KOPT-K1 (cell line): ENCODE measurements around the gene TTC34.
"Not testable (repeated sequence)": the region's sequence is repeated elsewhere in the genome, so short reads cannot be mapped to it uniquely, and the experiment has no call there.

Experiments used
- H3K27ac ChIP-seq: fragments of 200-600 bp; sonication (generic); 2 replicates; pipeline ENCODE4 v1.5.1; 2016; ENCODE audit warnings: antibody characterized with exemption, mild to moderate bottlenecking, low read depth, low read length; ENCODE audit not compliant: poor library complexity, severe bottlenecking
- H3K36me3 ChIP-seq: fragments of 200-600 bp; sonication (generic); 2 replicates; pipeline ENCODE4 v1.5.1; 2017; ENCODE audit warnings: antibody characterized with exemption, mild to moderate bottlenecking, low read length, moderate library complexity; ENCODE audit not compliant: insufficient read depth
- H3K9me3 ChIP-seq: fragments of 200-600 bp; sonication (generic); 2 replicates; pipeline ENCODE4 v1.5.1; 2017; ENCODE audit warnings: antibody characterized with exemption, low read length, mild to moderate bottlenecking; ENCODE audit not compliant: insufficient read depth, poor library complexity, severe bottlenecking

The TTC34 gene

DNA sequence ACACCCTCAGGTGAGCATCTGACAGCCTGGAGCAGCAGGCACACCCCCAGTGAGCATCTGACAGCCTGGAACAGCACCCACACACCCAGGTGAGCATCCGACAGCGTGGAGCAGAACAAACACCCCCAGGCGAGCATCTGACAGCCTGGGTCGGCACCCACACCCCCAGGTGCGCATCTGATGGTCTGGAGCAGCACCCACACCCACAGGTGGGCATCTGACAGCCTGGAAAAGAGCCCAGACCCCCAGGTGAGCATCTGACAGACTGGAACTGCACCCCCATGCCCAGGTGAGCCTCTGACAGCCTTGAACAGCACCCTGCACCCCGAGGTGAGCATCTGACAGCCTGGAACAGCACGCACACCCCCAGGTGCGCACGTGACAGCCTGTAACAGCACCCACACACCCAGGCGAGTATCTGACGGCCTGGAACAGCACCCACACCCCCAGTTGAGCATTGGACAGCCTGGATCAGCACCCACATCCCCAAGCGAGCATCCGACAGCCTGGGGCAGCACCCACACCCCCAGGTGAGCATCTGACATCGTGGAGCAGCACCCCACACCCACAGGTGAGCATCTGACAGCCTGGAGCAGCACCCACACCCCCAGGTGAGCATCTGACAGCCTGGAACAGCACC, 51.3 kb downstream of the TTC34 start:
- not testable (repeated sequence) for H3K9me3 ChIP-seq, H3K36me3 ChIP-seq, H3K27ac ChIP-seq

DNA sequence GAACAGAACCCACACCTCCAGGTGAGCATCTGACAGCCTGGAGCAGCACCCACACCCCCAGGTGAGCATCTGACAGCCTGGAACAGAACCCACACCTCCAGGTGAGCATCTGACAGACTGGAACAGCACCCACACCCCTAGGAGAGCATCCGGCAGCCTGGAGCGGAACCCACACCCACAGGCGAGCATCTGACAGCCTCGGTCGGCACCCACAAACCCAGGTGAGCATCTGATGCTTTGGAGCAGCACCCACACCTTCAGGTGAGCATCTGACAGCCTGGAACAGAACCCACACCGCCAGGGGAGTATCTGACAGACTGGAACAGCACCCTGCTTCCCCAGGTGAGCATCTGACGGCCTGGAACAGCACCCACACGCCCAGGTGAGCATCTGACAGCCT, 52.9 kb downstream of the TTC34 start:
- not testable (repeated sequence) for H3K27ac ChIP-seq, H3K36me3 ChIP-seq, H3K9me3 ChIP-seq

DNA sequence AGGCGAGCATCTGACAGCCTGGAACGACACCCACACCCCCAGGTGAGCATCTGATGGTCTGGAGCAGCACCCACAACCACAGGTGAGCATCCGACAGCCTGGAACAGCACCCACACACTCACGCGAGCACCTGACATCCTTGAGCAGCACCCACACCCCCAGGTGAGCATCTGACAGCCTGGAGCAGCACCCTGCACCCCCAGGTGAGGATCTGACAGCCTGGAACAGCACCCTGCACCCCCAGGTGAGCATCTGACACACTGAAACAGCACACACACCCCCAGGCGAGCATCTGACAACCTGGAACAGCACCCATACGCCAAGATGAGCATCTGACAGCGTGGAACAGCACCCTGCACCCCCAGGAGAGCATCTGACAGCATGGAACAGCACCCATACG, 106.7 kb downstream of the TTC34 start:
- not testable (repeated sequence) for H3K27ac ChIP-seq, H3K9me3 ChIP-seq, H3K36me3 ChIP-seq

DNA sequence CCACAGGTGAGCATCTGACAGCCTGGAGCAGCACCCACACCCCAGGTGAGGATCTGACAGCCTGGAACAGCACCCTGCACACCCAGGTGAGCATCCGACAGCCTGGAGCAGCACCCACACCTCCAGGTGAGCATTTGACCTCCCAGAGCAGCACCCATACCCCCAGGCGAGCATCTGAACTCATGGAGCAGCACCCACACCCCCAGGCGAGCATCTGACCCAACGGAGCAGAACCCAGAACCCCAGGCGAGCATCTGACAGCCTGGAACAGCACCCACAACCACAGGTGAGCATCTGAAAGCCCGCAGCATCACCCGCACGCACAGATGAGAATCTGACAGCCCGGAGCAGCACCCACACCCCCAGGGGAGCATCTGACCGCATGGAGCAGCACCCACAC, 111.3 kb downstream of the TTC34 start:
- not testable (repeated sequence) for H3K27ac ChIP-seq, H3K9me3 ChIP-seq, H3K36me3 ChIP-seq

DNA sequence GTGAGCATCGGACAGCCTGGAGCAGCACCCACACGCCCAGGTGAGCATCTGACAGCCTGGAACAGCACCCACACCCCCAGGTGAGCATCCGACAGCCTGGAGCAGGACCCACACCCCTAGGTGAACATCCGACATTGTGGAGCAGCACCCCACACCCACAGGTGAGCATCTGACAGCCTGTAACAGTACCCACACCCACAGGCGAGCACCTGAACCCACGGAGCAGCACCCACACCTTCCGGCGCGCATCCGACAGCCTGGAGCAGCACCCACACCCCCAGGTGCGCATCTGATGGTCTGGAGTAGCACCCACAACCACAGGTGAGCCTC, 113.2 kb downstream of the TTC34 start:
- not testable (repeated sequence) for H3K36me3 ChIP-seq, H3K9me3 ChIP-seq, H3K27ac ChIP-seq

DNA sequence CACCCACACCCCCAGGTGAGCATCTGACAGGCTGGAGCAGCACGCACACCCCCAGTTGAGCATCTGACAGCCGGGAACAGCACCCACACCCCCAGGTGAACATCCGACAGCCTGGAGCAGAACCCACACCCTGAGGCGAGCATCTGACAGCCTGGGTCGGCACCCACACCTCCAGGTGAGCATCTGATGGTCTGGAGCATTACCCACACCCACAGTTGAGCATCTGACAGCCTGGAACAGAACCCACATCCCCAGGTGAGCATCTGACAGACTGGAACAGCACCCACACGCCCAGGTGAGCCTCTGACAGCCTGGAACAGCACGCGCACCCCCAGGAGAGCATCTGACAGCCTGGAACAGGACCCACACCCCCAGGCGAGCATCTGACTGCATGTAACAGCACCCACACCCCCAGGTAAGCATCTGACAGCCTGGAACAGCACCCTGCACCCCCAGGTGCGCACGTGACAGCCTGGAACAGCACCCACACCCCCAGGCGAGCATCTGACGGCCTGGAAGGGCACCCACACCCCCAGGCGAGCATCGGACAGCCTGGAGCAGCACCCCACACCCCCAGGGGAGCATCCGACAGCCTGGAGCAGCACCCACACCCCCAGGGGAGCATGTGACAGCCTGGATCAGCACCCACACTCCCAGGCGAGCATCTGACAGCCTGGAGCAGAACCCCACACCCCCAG, 113.7 kb downstream of the TTC34 start:
- not testable (repeated sequence) for H3K27ac ChIP-seq, H3K9me3 ChIP-seq, H3K36me3 ChIP-seq

DNA sequence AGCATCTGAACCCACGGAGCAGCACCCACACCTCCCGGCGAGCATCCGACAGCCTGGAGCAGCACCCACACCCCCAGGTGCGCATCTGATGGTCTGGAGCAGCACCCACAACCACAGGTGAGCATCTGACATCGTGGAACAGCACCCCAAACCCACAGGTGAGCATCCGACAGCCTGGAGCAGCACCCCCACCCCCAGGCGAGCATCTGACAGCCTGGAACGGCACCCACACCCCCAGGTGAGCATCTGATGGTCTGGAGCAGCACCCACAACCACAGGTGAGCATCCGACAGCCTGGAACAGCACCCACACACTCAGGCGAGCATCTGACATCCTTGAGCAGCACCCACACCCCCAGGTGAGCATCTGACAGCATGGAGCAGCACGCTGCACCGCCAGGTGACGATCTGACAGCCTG, 114.3 kb downstream of the TTC34 start:
- H3K36me3 ChIP-seq, H3K27ac ChIP-seq, H3K9me3 ChIP-seq: not testable (repeated sequence)

DNA sequence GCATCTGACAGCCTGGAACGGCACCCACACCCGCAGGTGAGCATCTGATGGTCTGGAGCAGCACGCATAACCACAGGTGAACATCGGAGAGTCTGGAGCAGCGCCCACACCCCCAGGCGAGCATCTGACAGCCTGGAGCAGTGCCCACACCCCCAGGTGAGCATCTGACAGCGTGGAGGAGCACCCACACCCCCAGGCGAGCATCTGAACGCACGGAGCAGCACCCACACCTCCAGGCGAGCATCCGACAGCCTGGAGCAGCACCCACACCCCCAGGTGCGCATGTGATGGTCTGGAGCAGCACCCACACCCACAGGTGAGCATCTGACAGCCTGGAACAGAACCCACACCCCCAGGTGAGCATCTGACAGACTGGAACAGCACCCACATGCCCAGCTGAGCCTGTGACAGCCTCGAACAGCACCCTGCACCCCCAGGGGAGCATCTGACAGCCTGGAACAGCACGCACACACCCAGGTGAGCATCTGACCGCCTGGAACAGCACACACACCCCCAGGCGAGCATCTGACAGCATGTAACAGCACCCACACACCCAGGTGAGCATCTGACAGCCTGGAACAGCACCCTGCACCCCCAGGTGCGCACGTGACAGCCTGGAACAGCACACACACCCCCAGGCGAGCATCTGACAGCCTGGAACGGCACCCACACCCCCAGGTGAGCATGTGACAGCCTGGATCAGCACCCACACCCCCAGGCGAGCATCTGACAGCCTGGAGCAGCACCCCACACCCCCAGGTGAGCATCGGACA, 115.2 kb downstream of the TTC34 start:
- not testable (repeated sequence) for H3K36me3 ChIP-seq, H3K27ac ChIP-seq, H3K9me3 ChIP-seq

DNA sequence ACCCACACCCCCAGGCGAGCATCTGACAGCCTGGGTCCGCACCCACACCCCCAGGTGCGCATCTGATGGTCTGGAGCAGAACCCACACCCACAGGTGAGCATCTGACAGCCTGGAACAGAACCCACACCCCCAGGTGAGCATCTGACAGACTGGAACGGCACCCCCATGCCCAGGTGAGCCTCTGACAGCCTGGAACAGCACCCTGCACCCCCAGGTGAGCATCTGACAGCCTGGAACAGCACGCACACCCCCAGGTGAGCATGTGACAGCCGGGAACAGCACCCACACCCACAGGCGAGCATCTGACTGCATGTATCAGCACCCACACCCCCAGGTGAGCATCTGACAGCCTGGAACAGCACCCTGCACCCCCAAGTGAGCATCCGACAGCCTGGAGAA, 115.8 kb downstream of the TTC34 start:
- not testable (repeated sequence) for H3K9me3 ChIP-seq, H3K27ac ChIP-seq, H3K36me3 ChIP-seq

DNA sequence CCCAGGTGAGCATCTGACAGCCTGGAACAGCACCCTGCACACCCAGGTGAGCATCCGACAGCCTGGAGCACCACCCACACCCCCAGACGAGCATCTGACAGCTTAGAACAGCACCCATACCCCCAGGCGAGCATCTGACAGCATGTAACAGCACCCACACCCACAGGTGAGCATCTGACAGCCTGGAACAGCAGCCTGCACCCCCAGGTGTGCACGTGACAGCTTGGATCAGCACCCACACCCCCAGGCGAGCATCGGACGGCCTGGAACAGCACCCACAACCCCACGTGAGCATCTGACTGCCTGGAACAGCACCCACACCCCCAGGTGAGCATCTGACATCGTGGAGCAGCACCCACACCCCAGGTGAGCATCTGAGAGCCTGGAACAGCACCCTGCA, 116.6 kb downstream of the TTC34 start:
- not testable (repeated sequence) for H3K9me3 ChIP-seq, H3K27ac ChIP-seq, H3K36me3 ChIP-seq

DNA sequence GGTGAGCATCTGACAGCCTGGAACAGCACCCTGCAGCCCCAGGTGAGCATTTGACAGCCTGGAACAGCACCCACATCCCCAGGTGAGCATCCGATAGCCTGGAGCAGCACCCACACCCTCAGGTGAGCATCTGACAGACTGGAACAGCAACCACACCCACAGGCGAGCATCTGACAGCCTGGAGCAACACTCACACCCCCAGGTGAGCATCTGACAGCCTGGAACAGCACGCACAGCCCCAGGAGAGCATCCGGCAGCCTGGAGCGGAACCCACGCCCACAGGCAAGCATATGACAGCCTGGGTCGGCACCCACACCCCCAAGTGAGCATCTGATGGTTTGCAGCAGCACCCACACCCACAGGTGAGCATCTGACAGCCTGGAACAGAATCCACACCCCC, 117.5 kb downstream of the TTC34 start:
- H3K36me3 ChIP-seq, H3K27ac ChIP-seq: not testable (repeated sequence)

DNA sequence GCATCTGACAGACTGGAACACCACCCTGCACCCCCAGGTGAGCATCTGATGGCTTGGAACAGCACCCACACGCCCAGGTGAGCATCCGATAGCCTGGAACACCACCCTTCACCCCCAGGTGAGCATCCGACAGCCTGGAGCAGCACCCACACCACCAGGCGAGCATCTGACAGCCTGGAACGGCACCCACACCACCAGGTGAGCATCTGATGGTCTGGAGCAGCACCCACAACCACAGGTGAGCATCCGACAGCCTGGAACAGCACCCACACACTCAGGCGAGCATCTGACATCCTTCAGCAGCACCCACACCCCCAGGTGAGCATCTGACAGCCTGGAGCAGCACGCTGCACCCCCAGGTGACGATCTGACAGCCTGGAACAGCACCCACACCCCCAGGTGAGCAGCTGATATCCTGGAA, 118.2 kb downstream of the TTC34 start:
- H3K9me3 ChIP-seq, H3K27ac ChIP-seq: not testable (repeated sequence)

More for the DNA sequence above, 117.5 kb downstream of the TTC34 start:
- H3K9me3 ChIP-seq: not testable (repeated sequence)

DNA sequence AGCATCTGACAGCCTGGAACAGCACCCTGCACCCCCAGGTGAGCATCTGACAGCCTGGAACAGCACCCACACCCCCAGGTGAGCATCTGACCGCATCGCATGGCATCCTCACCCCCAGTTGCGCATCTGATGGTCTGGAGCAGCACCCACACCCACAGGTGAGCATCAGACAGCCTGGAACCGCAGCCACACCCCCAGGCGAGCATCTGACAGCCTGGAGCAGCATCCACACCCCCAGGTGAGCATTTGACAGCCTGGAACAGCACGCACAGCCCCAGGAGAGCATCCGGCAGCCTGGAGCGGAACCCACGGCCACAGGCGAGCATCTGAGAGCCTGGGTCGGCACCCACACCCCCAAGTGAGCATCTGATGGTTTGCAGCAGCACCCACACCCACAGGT, 118.6 kb downstream of the TTC34 start:
- not testable (repeated sequence) for H3K27ac ChIP-seq, H3K9me3 ChIP-seq, H3K36me3 ChIP-seq

More for the DNA sequence above, 118.2 kb downstream of the TTC34 start:
- not testable (repeated sequence) for H3K36me3 ChIP-seq

DNA sequence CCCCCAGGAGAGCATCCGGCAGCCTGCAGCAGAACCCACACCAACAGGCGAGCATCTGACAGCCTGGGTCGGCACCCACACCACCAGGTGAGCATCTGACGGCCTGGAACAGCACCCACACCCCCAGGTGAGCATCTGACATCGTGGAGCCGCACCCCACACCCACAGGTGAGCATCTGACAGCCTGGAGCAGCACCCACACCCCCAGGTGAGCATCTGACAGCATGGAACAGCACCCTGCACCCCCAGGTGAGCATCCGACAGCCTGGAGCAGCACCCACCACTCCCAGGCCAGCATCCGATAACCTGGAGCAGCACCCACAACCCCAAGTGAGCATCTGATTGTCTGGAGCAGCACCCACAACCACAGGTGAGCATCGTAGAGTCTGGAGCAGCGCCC, 124.8 kb downstream of the TTC34 start:
- not testable (repeated sequence) for H3K27ac ChIP-seq, H3K9me3 ChIP-seq, H3K36me3 ChIP-seq

DNA sequence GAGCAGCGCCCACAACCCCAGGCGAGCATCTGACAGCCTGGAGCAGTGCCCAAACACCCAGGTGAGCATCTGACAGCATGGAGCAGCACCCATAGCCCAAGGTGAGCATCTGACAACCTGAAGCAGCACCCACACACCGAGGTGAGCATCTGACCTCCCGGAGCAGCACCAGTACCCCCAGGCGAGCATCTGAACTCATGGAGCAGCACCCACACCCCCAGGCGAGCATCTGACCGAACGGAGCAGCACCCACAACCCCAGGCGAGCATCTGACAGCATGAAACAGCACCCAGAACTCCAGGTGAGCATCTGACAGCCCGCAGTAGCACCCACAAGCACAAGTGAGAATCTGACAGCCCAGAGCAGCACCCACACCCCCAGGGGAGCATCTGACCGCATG, 129.8 kb downstream of the TTC34 start:
- H3K36me3 ChIP-seq, H3K9me3 ChIP-seq, H3K27ac ChIP-seq: not testable (repeated sequence)

DNA sequence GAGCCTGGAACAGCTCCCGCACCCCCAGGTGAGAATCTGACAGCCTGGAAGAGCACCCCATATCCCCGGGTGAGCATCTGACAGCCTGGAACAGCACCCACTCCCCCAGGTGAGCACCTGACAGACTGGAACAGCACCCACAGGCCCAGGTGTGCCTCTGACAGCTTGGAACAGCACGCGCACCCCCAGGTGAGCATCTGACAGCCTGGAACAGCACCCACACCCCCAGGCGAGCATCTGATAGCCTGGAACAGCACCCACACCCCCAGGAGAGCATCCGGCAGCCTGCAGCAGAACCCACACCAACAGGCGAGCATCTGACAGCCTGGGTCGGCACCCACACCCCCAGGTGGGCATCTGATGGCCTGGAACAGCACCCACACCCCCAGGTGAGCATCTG, 141.7 kb downstream of the TTC34 start:
- not testable (repeated sequence) for H3K36me3 ChIP-seq, H3K9me3 ChIP-seq

More for the DNA sequence above, 141.7 kb downstream of the TTC34 start:
- not testable (repeated sequence) for H3K27ac ChIP-seq
